Loucy (cell line): ENCODE data around the gene STARD6.
"Not testable (repeated sequence)": the region's sequence is repeated elsewhere in the genome, so short reads cannot be mapped to it uniquely, and the experiment has no call there.

Experiments used
- H2AFZ ChIP-seq: fragments of 200-600 bp; sonication (generic); 2 replicates; pipeline ENCODE4 v1.6.0; 2016; ENCODE audit warnings: antibody characterized with exemption, mild to moderate bottlenecking, low read length, moderate library complexity
- H3F3A ChIP-seq: fragments of 200-600 bp; 2 replicates; pipeline ENCODE4 v1.6.0; 2016; ENCODE audit warnings: antibody characterized with exemption, low read depth, mild to moderate bottlenecking
- H3K27me3 ChIP-seq: fragments of 200-600 bp; sonication (generic); 2 replicates; pipeline ENCODE4 v1.6.1; 2014; ENCODE audit warnings: low read length, mild to moderate bottlenecking; ENCODE audit not compliant: insufficient read depth, poor library complexity, severe bottlenecking
- H3K36me3 ChIP-seq: fragments of 200-600 bp; sonication (generic); 2 replicates; pipeline ENCODE4 v1.6.1; 2016; ENCODE audit warnings: low read length; ENCODE audit not compliant: insufficient read depth
- H3K4me1 ChIP-seq: fragments of 200-600 bp; sonication (generic); 2 replicates; pipeline ENCODE4 v1.5.1; 2014; ENCODE audit warnings: low read length, mild to moderate bottlenecking; ENCODE audit not compliant: insufficient read depth, poor library complexity, severe bottlenecking
- H3K4me2 ChIP-seq: fragments of 200-600 bp; sonication (generic); 2 replicates; pipeline ENCODE4 v1.6.0; 2014; ENCODE audit warnings: antibody characterized with exemption, low read length, low read depth, mild to moderate bottlenecking; ENCODE audit not compliant: poor library complexity, severe bottlenecking
- H3K4me3 ChIP-seq: fragments of 200-600 bp; sonication (generic); 2 replicates; pipeline ENCODE4 v1.5.1; 2014; ENCODE audit warnings: low read length, mild to moderate bottlenecking, mixed read lengths; ENCODE audit not compliant: poor library complexity, severe bottlenecking
- H3K79me2 ChIP-seq: fragments of 200-600 bp; sonication (generic); 2 replicates; pipeline ENCODE4 v1.6.1; 2014; ENCODE audit warnings: low read length; ENCODE audit not compliant: insufficient read depth
- H3K9ac ChIP-seq: fragments of 200-600 bp; sonication (generic); 2 replicates; pipeline ENCODE4 v1.6.0; 2014; ENCODE audit warnings: mild to moderate bottlenecking, low read depth, low read length, moderate library complexity; ENCODE audit not compliant: poor library complexity, severe bottlenecking
- H3K9me2 ChIP-seq: fragments of 200-600 bp; sonication (generic); replicated peaks from 2 replicates; pipeline ENCODE4 v1.6.1; 2016; ENCODE audit warnings: low read depth, low read length, mixed read lengths
- H3K9me3 ChIP-seq: fragments of 200-600 bp; sonication (generic); 2 replicates; pipeline ENCODE4 v1.6.1; 2014; ENCODE audit warnings: mild to moderate bottlenecking, antibody characterized with exemption, low read length, low read depth; ENCODE audit not compliant: insufficient read depth
- H4K20me1 ChIP-seq: fragments of 200-600 bp; sonication (generic); 2 replicates; pipeline ENCODE4 v1.6.0; 2014; ENCODE audit warnings: antibody characterized with exemption, low read length, mild to moderate bottlenecking; ENCODE audit not compliant: insufficient read depth, poor library complexity, severe bottlenecking
- CTCF ChIP-seq: fragments of 200-600 bp; sonication (generic); conservative IDR thresholded peaks from 2 replicates; pipeline ENCODE4 v1.5.1; 2014; ENCODE audit warnings: mild to moderate bottlenecking, antibody characterized with exemption, low read length
- EZH2phosphoT487 ChIP-seq: fragments of 200-600 bp; IDR thresholded peaks from 2 replicates; pipeline ENCODE4 v1.6.1; 2018; ENCODE audit warnings: antibody characterized with exemption, mild to moderate bottlenecking, moderate library complexity, borderline replicate concordance

Gene STARD6

GRCh38 chr18:54323970-54324369 is 33.7 kb downstream of the STARD6 start:
- no peak overlapping the region for H3K9ac ChIP-seq
- no peaks in the 10 kb centered on the region for H3F3A ChIP-seq
- H3K4me1 ChIP-seq: no peaks in the 10 kb centered on the region

GRCh38 chr18:54323561-54323960 is 34.1 kb downstream of the STARD6 start:
- Histone ChIP-seq H3K4me3 (no peak overlapping the region), H4K20me1 (no peaks in the 10 kb centered on the region), H3K36me3 (no peaks in the 10 kb centered on the region), H3K79me2 (no peaks in the 10 kb centered on the region), H3F3A (no peaks in the 10 kb centered on the region), H3K9me3 (no peaks in the 10 kb centered on the region), H3K4me1 (no peaks in the 10 kb centered on the region), H3K9ac (no peak overlapping the region), H2AFZ (no peak overlapping the region), H3K4me2 (no peak overlapping the region), H3K27me3 (no peaks in the 10 kb centered on the region), H3K9me2 (no peaks in the 10 kb centered on the region)
- no peak for TF ChIP-seq CTCF
- no peak for TF ChIP-seq EZH2phosphoT487

More at GRCh38 chr18:54323970-54324369, 33.7 kb downstream of the STARD6 start:
- Histone ChIP-seq H3K9me2 (no peaks in the 10 kb centered on the region), H3K36me3 (no peaks in the 10 kb centered on the region), H3K4me3 (no peak overlapping the region), H3K79me2 (no peaks in the 10 kb centered on the region), H3K9me3 (no peaks in the 10 kb centered on the region), H2AFZ (no peak overlapping the region), H4K20me1 (no peaks in the 10 kb centered on the region), H3K4me2 (no peak overlapping the region), H3K27me3 (no peaks in the 10 kb centered on the region)
- no peak for TF ChIP-seq CTCF
- no peak for TF ChIP-seq EZH2phosphoT487

- H3K9me3 ChIP-seq: no peaks in the 10 kb centered on the region
- H4K20me1 ChIP-seq: no peaks in the 10 kb centered on the region
- H3K4me1 ChIP-seq: no peaks in the 10 kb centered on the region
- H3K79me2 ChIP-seq: no peaks in the 10 kb centered on the region
- H3K36me3 ChIP-seq: no peaks in the 10 kb centered on the region
- TF ChIP-seq CTCF (no peak), EZH2phosphoT487 (no peak)
- no peak overlapping the region for H3K9ac ChIP-seq
- H3K4me3 ChIP-seq: no peak overlapping the region
- no peaks in the 10 kb centered on the region for H3F3A ChIP-seq
- H2AFZ ChIP-seq: no peak overlapping the region
- H3K4me2 ChIP-seq: no peak overlapping the region
- H3K27me3 ChIP-seq: no peaks in the 10 kb centered on the region
- H3K9me2 ChIP-seq: no peaks in the 10 kb centered on the region
Observed at GRCh38 chr18:54316071-54316820, 41.4 kb downstream of the STARD6 start.

GRCh38 chr18:54309564-54309963 is 48.1 kb downstream of the STARD6 start:
- not testable (repeated sequence) for H3K79me2 ChIP-seq, H3K27me3 ChIP-seq, H3F3A ChIP-seq, H4K20me1 ChIP-seq, H3K9me3 ChIP-seq, H2AFZ ChIP-seq, H3K4me2 ChIP-seq, H3K9me2 ChIP-seq, H3K9ac ChIP-seq, H3K36me3 ChIP-seq, H3K4me1 ChIP-seq, H3K4me3 ChIP-seq
